CD8-positive, alpha-beta memory T cell (primary cell): Measurements from ENCODE around the gene PRKRA. TPM values are rescaled to one million over a fixed set of nuclear protein-coding genes. Genes with fewer than 3 reads are reported as not detected.
"Not testable (repeated sequence)": the region's sequence is repeated elsewhere in the genome, so short reads cannot be mapped to it uniquely, and the experiment has no call there.

Experiments
- CTCF ChIA-PET: fragments of 350-600 bp; sonication (Branson Sonifier 250); formaldehyde crosslinking; loops from one replicate; lab custom pipeline; 2021; ENCODE audit warnings: antibody characterized with exemption; lab: Charles Lee
- POLR2A ChIA-PET: fragments of 350-600 bp; sonication (Branson Sonifier 250); formaldehyde crosslinking; loops from one replicate; lab custom pipeline; 2021; ENCODE audit warnings: antibody characterized with exemption; lab: Charles Lee
- DNase-seq, 5 donors: peaks; one replicate each; pipeline versions ENCODE4 v3.0.0 to v3.0.0-alpha.2; 2020 to 2022; ENCODE audit warnings: mixed read lengths in 1 of 5
- H3K27ac ChIP-seq: one replicate; pipeline ENCODE4 v1.7.0; 2013; ENCODE audit warnings: low read depth, mild to moderate bottlenecking, low read length, moderate library complexity
- H3K27me3 ChIP-seq: 2 replicates; pipeline ENCODE4 v1.7.0; 2013; ENCODE audit warnings: low read length, mild to moderate bottlenecking; ENCODE audit not compliant: insufficient read depth, poor library complexity, severe bottlenecking
- H3K36me3 ChIP-seq: 2 replicates; pipeline ENCODE4 v1.7.0; 2013; ENCODE audit warnings: mild to moderate bottlenecking, low read length, moderate library complexity; ENCODE audit not compliant: insufficient read depth
- H3K4me1 ChIP-seq: 2 replicates; pipeline ENCODE4 v1.7.0; 2013; ENCODE audit warnings: mild to moderate bottlenecking, low read length, moderate library complexity; ENCODE audit not compliant: insufficient read depth
- H3K4me3 ChIP-seq: 2 replicates; pipeline ENCODE4 v1.7.0; 2013; ENCODE audit warnings: mild to moderate bottlenecking, low read length
- H3K9me3 ChIP-seq: 2 replicates; pipeline ENCODE4 v1.7.0; 2013; ENCODE audit warnings: mild to moderate bottlenecking, low read length
- H3K27ac Mint-ChIP-seq, 8 donors: one replicate each; pipeline ENCODE4 v1.8.0; 2020 to 2021; ENCODE audit warnings: mixed read lengths in 8 of 8, mild to moderate bottlenecking in 6 of 8, inconsistent platforms in 3 of 8, moderate library complexity in 3 of 8
- H3K27me3 Mint-ChIP-seq, 2 donors: one replicate each; pipeline ENCODE4 v1.8.0; 2020 to 2021; ENCODE audit warnings: mixed read lengths in 2 of 2, mild to moderate bottlenecking in 1 of 2, moderate library complexity in 1 of 2
- H3K36me3 Mint-ChIP-seq, 3 donors: one replicate each; pipeline ENCODE4 v1.8.0; 2020 to 2021; ENCODE audit warnings: mixed read lengths in 3 of 3, inconsistent platforms in 1 of 3, mild to moderate bottlenecking in 1 of 3
- H3K4me1 Mint-ChIP-seq, 3 donors: one replicate each; pipeline ENCODE4 v1.8.0; 2020 to 2021; ENCODE audit warnings: mixed read lengths in 3 of 3, inconsistent platforms in 1 of 3, mild to moderate bottlenecking in 1 of 3
- H3K4me3 Mint-ChIP-seq, 7 donors: one replicate each; pipeline ENCODE4 v1.8.0; 2020 to 2021; ENCODE audit warnings: mixed read lengths in 7 of 7, mild to moderate bottlenecking in 6 of 7, moderate library complexity in 4 of 7, inconsistent platforms in 2 of 7
- H3K9me3 Mint-ChIP-seq, 5 donors: one replicate each; pipeline ENCODE4 v1.8.0; 2020 to 2022; ENCODE audit warnings: mixed read lengths in 5 of 5, mild to moderate bottlenecking in 3 of 5, moderate library complexity in 2 of 5, inconsistent platforms in 1 of 5
- polyA plus RNA-seq: library from polyadenylated mRNA; unstranded; fragments of 300-500 nt; fragmentation: Illumina TruSeq; gene quantifications from one replicate; pipeline ENCODE4 v1.2.3, GENCODE V29; 2021
- total RNA-seq, 2 experiments: library from RNA; stranded (reverse); gene quantifications; one replicate each; pipeline ENCODE4 v1.2.3, GENCODE V29; 2021

The PRKRA gene
- total and polyA plus RNA-seq, 3 experiments from 2014 or later = 48.4 to 58.0 (median 48.5) TPM

- H3K27ac ChIP-seq, H3K27me3 ChIP-seq, H3K9me3 Mint-ChIP-seq, POLR2A ChIA-PET, H3K36me3 Mint-ChIP-seq, H3K36me3 ChIP-seq, DNase-seq, H3K4me3 ChIP-seq, H3K4me1 ChIP-seq, H3K27me3 Mint-ChIP-seq, H3K9me3 ChIP-seq: not testable (repeated sequence)
- Mint-ChIP-seq H3K4me1 (peaks cover 27 to 30% (median 27%) of the 10 kb centered on the region in 3 donors), H3K4me3 (peak overlapping the region; percentile 86 to 98 (median 92)), H3K27ac (peak overlapping the region in 5 of 8 donors; percentile 11 to 98 (median 95))
- CTCF ChIA-PET = interaction anchor here (1.9 to 3.7 kb wide), 3 partner anchors 14 to 84 kb away, joined by 5 to 49 read pairs (median 24); no protein-coding TSS in a partner anchor
These were observed 38.5 kb downstream of the PRKRA start for GRCh38 chr2:178412453-178412852.

DNA sequence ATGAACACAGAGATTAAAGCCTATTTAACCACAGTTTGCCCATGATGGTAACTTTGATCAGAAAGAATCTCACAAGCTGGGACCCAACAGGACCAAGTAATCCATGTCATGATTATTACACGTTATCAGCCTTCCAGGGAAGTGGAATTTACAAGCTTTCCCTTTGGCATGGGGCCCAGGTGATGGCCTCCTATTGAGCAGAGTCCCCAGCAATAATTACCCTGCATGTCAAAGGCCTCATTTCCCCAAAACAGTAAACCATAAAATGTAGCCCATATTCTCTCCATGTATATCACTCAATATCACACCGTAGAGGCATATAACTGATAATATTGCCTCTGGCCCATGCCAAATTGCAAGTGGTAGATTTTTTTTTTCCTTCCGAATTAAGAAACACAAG is 38.9 kb downstream of the PRKRA start:
- Histone ChIP-seq H3K27me3 (no peaks in the 10 kb centered on the region), H3K36me3 (no peaks in the 10 kb centered on the region), H3K4me3 (no peak overlapping the region), H3K4me1 (peaks cover 4% of the 10 kb centered on the region), H3K9me3 (no peaks in the 10 kb centered on the region), H3K27ac (no peak overlapping the region)
- Mint-ChIP-seq H3K4me3 (peak overlapping the region in 4 of 7 donors; percentile 12 to 63 (median 38)), H3K27me3 (peaks cover 0 to 2% of the 10 kb centered on the region in 2 donors), H3K27ac (peak overlapping the region in 3 of 8 donors; percentile 7 to 58 (median 38)), H3K36me3 (peaks cover 0 to 9% (median 0%) of the 10 kb centered on the region in 3 donors), H3K4me1 (peaks cover 27 to 30% (median 27%) of the 10 kb centered on the region in 3 donors), H3K9me3 (no peaks in the 10 kb centered on the region)
- ChIA-PET POLR2A (no interaction called here), CTCF (interaction anchor here (3.2 to 3.7 kb wide), 2 partner anchors 14 to 17 kb away, joined by 24 to 49 read pairs; no protein-coding TSS in a partner anchor)
- no peak for DNase-seq

DNA sequence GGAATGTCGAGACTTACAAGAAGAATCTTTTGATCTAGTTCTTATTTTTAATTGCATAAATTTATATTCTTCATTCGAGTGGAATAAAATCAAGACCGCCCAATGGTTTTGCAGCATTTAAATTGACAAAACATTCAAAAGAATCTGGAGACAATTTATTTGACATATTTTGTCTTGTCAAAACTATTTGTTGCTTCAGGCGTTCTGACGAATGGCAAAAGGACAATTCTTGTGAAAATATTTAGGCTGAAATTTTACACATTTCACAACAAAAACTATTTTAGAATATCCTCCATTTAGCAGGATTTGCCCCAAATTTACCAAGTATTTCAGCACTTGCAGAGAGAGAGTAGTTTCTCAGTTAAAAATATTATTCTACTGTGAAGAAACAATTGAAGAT is 41.7 kb downstream of the PRKRA start:
- Mint-ChIP-seq H3K27ac (no peak overlapping the region), H3K27me3 (no peaks in the 10 kb centered on the region), H3K36me3 (peaks cover 0 to 7% (median 0%) of the 10 kb centered on the region in 3 donors), H3K9me3 (no peaks in the 10 kb centered on the region), H3K4me3 (no peak overlapping the region), H3K4me1 (peaks cover 16 to 19% (median 17%) of the 10 kb centered on the region in 3 donors)
- H3K4me1 ChIP-seq = peaks cover 2% of the 10 kb centered on the region
- no peak for DNase-seq
- no peak overlapping the region for H3K27ac ChIP-seq
- H3K9me3 ChIP-seq = no peaks in the 10 kb centered on the region
- POLR2A ChIA-PET = no interaction called here
- H3K36me3 ChIP-seq = no peaks in the 10 kb centered on the region
- no peaks in the 10 kb centered on the region for H3K27me3 ChIP-seq
- H3K4me3 ChIP-seq = no peak overlapping the region
- CTCF ChIA-PET = no interaction called here

- H3K9me3 Mint-ChIP-seq = no peaks in the 10 kb centered on the region
- Histone ChIP-seq H3K4me1 (no peaks in the 10 kb centered on the region), H3K27me3 (no peaks in the 10 kb centered on the region), H3K9me3 (no peaks in the 10 kb centered on the region), H3K36me3 (no peaks in the 10 kb centered on the region), H3K4me3 (no peak overlapping the region), H3K27ac (no peak overlapping the region)
- H3K27me3 Mint-ChIP-seq = peaks cover 0 to 5% of the 10 kb centered on the region in 2 donors
- POLR2A ChIA-PET = interaction anchor here (1.0 to 1.4 kb wide), 2 partner anchors 9 to 47 kb away, joined by 3 to 6 read pairs; partner anchors contain the start of genes PJVK and PRKRA
- DNase-seq = no peak
- H3K4me3 Mint-ChIP-seq = no peak overlapping the region
- H3K36me3 Mint-ChIP-seq = no peaks in the 10 kb centered on the region
- H3K4me1 Mint-ChIP-seq = peaks cover 4 to 12% (median 10%) of the 10 kb centered on the region in 3 donors
- H3K27ac Mint-ChIP-seq = peak overlapping the region in 3 of 8 donors; percentile 36 to 68 (median 50)
- CTCF ChIA-PET = interaction anchor here (5.7 kb wide), 1 partner anchor 10 kb away, joined by 40 read pairs; no protein-coding TSS in a partner anchor
These were observed 46.6 kb downstream of the PRKRA start for GRCh38 chr2:178404368-178404767.

DNA sequence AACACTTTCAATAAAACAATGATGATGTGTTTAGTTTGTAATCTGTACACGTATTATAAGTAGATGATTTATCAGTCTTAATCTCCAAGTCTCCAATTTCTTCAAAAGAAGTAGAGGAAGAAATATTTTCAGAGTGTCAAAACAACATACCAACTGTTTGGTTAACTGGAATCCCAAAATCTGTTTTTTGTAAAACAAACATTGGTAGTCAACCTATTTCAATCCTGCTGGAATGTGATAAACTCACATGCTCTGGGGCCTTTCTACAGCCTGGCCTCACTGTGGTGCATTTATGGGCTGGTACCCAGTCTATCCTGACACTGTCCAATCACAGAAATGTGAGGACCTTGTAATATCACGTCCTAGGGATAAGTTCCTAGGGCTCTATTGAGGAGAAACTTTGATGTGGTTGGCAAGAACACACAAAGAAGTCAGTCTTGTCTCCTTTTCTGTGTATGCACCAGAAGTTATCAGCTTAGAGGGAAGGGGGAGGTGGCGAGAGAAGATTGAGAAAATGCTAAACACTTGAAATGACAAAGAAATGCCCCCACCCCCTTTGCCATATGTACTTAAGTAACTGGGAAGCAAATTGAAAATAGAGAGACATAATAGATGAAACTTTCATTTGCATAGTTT is 47.2 kb downstream of the PRKRA start:
- Mint-ChIP-seq H3K27me3 (peaks cover 0 to 5% of the 10 kb centered on the region in 2 donors), H3K36me3 (no peaks in the 10 kb centered on the region), H3K4me1 (peaks cover 4 to 12% (median 10%) of the 10 kb centered on the region in 3 donors), H3K4me3 (no peak overlapping the region), H3K27ac (peak overlapping the region in 1 of 8 donors; percentile 50), H3K9me3 (no peaks in the 10 kb centered on the region)
- Histone ChIP-seq H3K9me3 (no peaks in the 10 kb centered on the region), H3K4me1 (no peaks in the 10 kb centered on the region), H3K4me3 (no peak overlapping the region), H3K27me3 (no peaks in the 10 kb centered on the region), H3K36me3 (no peaks in the 10 kb centered on the region), H3K27ac (no peak overlapping the region)
- DNase-seq = no peak
- POLR2A ChIA-PET = interaction anchor here (1.4 kb wide), 1 partner anchor 10 kb away, joined by 6 read pairs; no protein-coding TSS in a partner anchor
- CTCF ChIA-PET = interaction anchor here (5.7 kb wide), 1 partner anchor 10 kb away, joined by 40 read pairs; no protein-coding TSS in a partner anchor

DNA sequence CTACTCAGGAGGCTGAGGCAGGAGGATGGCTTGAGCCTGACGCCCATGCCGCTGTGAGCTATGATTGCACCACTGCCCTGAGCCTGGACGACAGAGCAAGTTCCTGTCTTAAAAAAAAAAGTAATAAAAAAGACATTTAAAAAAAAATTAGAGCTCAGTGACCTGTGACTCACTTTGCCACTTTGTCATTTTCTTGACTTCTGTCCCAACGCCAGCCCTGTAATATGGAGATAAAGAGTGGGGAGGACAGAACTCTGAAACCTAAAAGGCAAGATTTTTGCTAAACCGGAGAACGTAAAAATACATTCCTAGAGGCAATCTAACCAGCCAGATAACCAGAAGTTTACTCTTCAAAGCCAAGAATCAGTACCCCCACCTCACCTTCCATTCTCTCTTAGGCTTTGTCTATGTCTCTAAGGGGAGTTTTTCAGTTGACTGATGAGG is 49.0 kb downstream of the PRKRA start:
- Histone ChIP-seq H3K9me3 (no peaks in the 10 kb centered on the region), H3K36me3 (no peaks in the 10 kb centered on the region), H3K4me3 (no peak overlapping the region), H3K27me3 (no peaks in the 10 kb centered on the region), H3K27ac (no peak overlapping the region), H3K4me1 (no peaks in the 10 kb centered on the region)
- H3K4me1 Mint-ChIP-seq = peaks cover 4 to 12% (median 10%) of the 10 kb centered on the region in 3 donors
- DNase-seq = no peak
- H3K27ac Mint-ChIP-seq = no peak overlapping the region
- H3K4me3 Mint-ChIP-seq = no peak overlapping the region
- ChIA-PET CTCF (interaction anchor here (5.7 kb wide), 1 partner anchor 12 kb away, joined by 40 read pairs; no protein-coding TSS in a partner anchor), POLR2A (no interaction called here)
- no peaks in the 10 kb centered on the region for H3K9me3 Mint-ChIP-seq
- peaks cover 0 to 5% of the 10 kb centered on the region in 2 donors for H3K27me3 Mint-ChIP-seq
- no peaks in the 10 kb centered on the region for H3K36me3 Mint-ChIP-seq

- Mint-ChIP-seq H3K4me3 (no peak overlapping the region), H3K36me3 (no peaks in the 10 kb centered on the region), H3K27ac (no peak overlapping the region), H3K27me3 (peaks cover 2 to 5% of the 10 kb centered on the region in 2 donors), H3K9me3 (no peaks in the 10 kb centered on the region), H3K4me1 (no peaks in the 10 kb centered on the region)
- H3K4me3 ChIP-seq = no peak overlapping the region
- ChIA-PET CTCF (interaction anchor here (0.9 to 4.8 kb wide), 7 partner anchors 8 to 99 kb away, joined by 3 to 49 read pairs (median 3); no protein-coding TSS in a partner anchor), POLR2A (no interaction called here)
- no peaks in the 10 kb centered on the region for H3K36me3 ChIP-seq
- no peak overlapping the region for H3K27ac ChIP-seq
- no peaks in the 10 kb centered on the region for H3K27me3 ChIP-seq
- DNase-seq = peak in 2 of 5 donors; percentile 28 to 38
- H3K9me3 ChIP-seq = no peaks in the 10 kb centered on the region
- H3K4me1 ChIP-seq = no peaks in the 10 kb centered on the region
These were observed 53.9 kb downstream of the PRKRA start for GRCh38 chr2:178397002-178397605.
